ENCODE measurements around the gene ARHGAP29.

ARHGAP29 gene, protein sequence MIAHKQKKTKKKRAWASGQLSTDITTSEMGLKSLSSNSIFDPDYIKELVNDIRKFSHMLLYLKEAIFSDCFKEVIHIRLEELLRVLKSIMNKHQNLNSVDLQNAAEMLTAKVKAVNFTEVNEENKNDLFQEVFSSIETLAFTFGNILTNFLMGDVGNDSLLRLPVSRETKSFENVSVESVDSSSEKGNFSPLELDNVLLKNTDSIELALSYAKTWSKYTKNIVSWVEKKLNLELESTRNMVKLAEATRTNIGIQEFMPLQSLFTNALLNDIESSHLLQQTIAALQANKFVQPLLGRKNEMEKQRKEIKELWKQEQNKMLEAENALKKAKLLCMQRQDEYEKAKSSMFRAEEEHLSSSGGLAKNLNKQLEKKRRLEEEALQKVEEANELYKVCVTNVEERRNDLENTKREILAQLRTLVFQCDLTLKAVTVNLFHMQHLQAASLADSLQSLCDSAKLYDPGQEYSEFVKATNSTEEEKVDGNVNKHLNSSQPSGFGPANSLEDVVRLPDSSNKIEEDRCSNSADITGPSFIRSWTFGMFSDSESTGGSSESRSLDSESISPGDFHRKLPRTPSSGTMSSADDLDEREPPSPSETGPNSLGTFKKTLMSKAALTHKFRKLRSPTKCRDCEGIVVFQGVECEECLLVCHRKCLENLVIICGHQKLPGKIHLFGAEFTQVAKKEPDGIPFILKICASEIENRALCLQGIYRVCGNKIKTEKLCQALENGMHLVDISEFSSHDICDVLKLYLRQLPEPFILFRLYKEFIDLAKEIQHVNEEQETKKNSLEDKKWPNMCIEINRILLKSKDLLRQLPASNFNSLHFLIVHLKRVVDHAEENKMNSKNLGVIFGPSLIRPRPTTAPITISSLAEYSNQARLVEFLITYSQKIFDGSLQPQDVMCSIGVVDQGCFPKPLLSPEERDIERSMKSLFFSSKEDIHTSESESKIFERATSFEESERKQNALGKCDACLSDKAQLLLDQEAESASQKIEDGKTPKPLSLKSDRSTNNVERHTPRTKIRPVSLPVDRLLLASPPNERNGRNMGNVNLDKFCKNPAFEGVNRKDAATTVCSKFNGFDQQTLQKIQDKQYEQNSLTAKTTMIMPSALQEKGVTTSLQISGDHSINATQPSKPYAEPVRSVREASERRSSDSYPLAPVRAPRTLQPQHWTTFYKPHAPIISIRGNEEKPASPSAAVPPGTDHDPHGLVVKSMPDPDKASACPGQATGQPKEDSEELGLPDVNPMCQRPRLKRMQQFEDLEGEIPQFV

DNA sequence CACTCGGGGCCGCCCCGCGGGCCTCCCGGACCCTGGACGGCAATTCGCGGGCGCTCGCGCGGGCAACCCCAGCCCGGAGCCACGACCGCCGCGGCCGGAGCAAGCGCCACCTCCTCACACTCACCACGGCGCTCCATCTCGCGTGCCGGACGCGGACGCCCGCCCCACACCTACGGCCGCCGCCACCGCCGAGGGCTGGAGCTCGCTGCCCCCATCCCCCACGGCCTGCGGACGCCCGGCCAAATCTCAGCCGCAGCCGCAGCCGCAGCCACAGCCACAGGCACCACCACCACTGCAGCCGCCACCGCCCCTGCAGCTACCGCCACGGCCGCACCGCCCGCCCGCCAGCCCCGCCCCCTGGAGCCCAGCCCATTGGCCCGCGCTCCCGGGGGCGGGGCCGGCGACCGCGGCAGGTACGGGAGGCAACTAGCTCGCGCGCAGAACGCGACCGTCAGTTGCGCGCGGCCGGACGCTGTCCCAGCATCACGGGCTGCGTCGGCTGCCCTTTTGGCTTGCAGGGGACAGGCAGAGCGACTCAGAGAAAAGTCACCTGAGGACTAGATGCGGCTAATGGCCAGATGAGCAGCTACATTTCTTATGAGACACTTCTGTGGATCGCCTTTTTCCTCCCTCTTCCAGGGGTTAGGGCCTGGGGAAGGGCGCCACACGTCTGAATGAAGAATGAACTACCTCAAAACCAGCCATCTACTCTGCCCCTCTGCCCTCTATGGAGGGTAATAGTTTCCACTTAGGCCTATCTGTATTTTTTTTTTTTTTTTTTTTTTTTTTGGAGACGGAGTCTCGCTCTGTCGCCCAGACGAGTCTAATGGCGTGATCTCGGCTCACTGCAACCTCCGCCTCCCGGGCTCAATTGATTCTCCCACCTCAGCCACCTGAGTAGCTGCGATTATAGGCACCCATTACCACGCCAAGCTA lies at the start of gene ARHGAP29:
Gene ARHGAP29, minus strand, starts transcription at position 294 of the 936 bp plus-strand sequence. CDS start 5,973 bp downstream, outside the sequence.
- Histone ChIP-seq H3K27ac (ENCODE audit: low read depth, low read length) (no peak within 1 kb of the TSS), H3K9ac (ENCODE audit: low read depth, low read length) (peak within 1 kb of the TSS; percentile 71)

DNA sequence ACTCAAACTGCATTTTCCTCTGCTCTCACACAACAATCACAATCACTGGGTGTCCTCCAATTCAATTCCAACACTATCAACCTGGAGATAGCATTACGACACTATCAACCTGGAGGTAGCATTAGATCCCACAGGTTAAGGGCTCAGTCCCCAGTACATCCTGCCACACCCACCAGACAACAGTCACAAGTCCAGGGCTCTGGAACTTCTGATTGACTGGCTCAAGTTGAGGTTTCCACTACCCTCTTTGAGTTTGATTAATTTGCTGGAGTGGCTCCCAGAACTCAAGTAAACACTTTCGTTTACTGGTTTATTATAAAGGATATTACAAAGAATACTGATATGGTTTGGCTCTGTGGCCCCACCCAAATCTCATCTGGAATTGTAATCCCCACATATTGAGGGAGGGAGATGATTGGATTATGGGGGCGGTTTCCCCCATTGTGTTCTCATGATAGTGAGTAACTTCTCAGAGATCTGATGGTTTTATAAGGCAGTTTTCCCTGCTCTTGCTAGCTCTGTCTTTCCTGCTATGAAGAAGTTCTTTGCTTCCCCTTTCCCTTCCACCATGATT lies 49.6 kb upstream of the ARHGAP29 start:
- Histone ChIP-seq H3K27ac (ENCODE audit: low read depth, low read length) (no peak overlapping the region), H3K27me3 (ENCODE audit: control insufficient read depth, insufficient read depth, low read length) (no peaks in the 10 kb centered on the region), H3K4me1 (ENCODE audit: control insufficient read depth, insufficient read depth, low read length) (no peaks in the 10 kb centered on the region), H3K4me3 (ENCODE audit: low read depth, low read length) (no peak overlapping the region), H3K9me3 (ENCODE audit: control insufficient read depth, insufficient read depth, low read length) (no peaks in the 10 kb centered on the region), H3K9ac (ENCODE audit: low read depth, low read length) (no peak overlapping the region), H3K36me3 (ENCODE audit: control insufficient read depth, insufficient read depth, low read length) (no peaks in the 10 kb centered on the region)

More for the DNA sequence above, at the start of gene ARHGAP29:
- Histone ChIP-seq H3K4me3 (ENCODE audit: low read depth, low read length) (peak within 1 kb of the TSS; percentile 93), H3K36me3 (ENCODE audit: control insufficient read depth, insufficient read depth, low read length) (no peaks in the 10 kb centered on the region), H3K27me3 (ENCODE audit: control insufficient read depth, insufficient read depth, low read length) (peaks cover 57% of the 10 kb centered on the region), H3K4me1 (ENCODE audit: control insufficient read depth, insufficient read depth, low read length) (peaks cover 24% of the 10 kb centered on the region), H3K9me3 (ENCODE audit: control insufficient read depth, insufficient read depth, low read length) (no peaks in the 10 kb centered on the region)

DNA sequence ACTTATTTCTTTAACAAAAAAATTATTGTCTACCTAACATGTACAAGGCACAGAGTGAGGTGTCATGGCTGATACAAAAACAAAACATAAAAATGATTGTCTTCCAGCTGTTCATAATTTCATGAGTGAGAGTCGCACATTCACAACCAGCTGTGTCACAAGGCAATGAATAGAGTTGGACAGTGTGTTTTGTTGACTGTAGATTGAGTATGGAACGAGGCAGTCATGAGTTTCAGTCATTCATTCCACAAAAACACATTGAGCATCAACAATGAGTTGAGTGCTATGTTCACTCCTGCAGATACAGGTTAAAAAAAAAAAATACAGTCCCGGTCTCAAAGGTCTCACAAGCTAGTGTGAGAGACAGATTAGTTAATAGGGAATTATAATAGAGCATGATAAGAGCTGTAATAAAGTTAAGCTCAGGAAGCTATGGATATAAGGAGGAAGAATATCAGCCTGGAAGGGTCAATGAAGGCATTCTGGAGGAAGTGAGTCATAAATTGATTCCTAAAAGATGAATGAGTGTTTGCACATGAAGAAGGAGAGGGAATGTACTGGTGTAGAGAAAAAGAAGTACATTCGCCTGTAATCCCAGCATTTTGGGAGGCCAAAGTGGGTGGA lies 47.8 kb upstream of the ARHGAP29 start:
- Histone ChIP-seq H3K9me3 (ENCODE audit: control insufficient read depth, insufficient read depth, low read length) (no peaks in the 10 kb centered on the region), H3K27me3 (ENCODE audit: control insufficient read depth, insufficient read depth, low read length) (no peaks in the 10 kb centered on the region), H3K27ac (ENCODE audit: low read depth, low read length) (no peak overlapping the region), H3K4me1 (ENCODE audit: control insufficient read depth, insufficient read depth, low read length) (no peaks in the 10 kb centered on the region), H3K36me3 (ENCODE audit: control insufficient read depth, insufficient read depth, low read length) (no peaks in the 10 kb centered on the region), H3K4me3 (ENCODE audit: low read depth, low read length) (no peak overlapping the region), H3K9ac (ENCODE audit: low read depth, low read length) (no peak overlapping the region)

DNA sequence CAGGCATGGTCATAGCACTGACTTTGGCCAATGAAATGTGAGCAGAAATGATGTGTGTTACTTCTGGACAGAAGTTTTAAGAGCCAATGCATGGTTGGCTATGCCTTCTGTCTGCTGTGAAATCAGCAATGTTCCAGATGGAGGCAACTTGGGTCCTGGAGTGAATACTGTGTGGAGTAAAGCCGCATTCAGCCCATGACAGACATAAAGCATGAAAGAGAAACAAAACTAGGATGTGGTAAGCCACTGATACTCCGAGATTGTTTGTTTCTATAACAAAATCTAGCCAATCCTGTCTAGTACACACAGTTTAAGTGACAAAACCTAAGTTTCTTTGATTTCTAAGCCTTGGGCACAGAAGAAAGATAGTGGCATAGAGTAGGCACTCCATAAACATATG lies 47.1 kb upstream of the ARHGAP29 start:
- no peaks in the 10 kb centered on the region for H3K9me3 ChIP-seq (ENCODE audit: control insufficient read depth, insufficient read depth, low read length)
- H3K36me3 ChIP-seq (ENCODE audit: control insufficient read depth, insufficient read depth, low read length), result no peaks in the 10 kb centered on the region
- no peak overlapping the region for H3K27ac ChIP-seq (ENCODE audit: low read depth, low read length)
- H3K27me3 ChIP-seq (ENCODE audit: control insufficient read depth, insufficient read depth, low read length), result no peaks in the 10 kb centered on the region
- no peak overlapping the region for H3K4me3 ChIP-seq (ENCODE audit: low read depth, low read length)
- H3K9ac ChIP-seq (ENCODE audit: low read depth, low read length), result no peak overlapping the region
- H3K4me1 ChIP-seq (ENCODE audit: control insufficient read depth, insufficient read depth, low read length), result no peaks in the 10 kb centered on the region

DNA sequence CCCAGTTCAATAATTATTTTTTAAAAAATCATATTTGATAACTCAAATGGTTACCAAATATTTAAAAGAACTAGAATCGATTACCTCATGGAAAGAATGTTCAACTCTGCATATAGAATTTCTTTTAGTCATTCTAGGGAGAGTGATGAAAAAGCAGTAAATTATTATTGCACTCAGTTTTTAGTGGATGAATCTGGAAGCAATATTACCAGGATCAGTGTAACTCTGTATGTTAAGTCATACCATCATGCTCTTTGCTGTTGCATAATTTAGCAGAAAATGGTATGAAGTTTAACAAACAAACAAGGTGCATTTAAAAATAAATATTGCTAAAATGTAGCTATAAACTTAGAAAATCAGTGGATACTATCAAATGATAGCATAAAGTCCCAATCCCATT lies 46.1 kb upstream of the ARHGAP29 start:
- no peak overlapping the region for H3K27ac ChIP-seq (ENCODE audit: low read depth, low read length)
- H3K4me3 ChIP-seq (ENCODE audit: low read depth, low read length), result no peak overlapping the region
- H3K9ac ChIP-seq (ENCODE audit: low read depth, low read length), result no peak overlapping the region
- no peaks in the 10 kb centered on the region for H3K4me1 ChIP-seq (ENCODE audit: control insufficient read depth, insufficient read depth, low read length)
- no peaks in the 10 kb centered on the region for H3K36me3 ChIP-seq (ENCODE audit: control insufficient read depth, insufficient read depth, low read length)
- no peaks in the 10 kb centered on the region for H3K9me3 ChIP-seq (ENCODE audit: control insufficient read depth, insufficient read depth, low read length)
- H3K27me3 ChIP-seq (ENCODE audit: control insufficient read depth, insufficient read depth, low read length), result no peaks in the 10 kb centered on the region

DNA sequence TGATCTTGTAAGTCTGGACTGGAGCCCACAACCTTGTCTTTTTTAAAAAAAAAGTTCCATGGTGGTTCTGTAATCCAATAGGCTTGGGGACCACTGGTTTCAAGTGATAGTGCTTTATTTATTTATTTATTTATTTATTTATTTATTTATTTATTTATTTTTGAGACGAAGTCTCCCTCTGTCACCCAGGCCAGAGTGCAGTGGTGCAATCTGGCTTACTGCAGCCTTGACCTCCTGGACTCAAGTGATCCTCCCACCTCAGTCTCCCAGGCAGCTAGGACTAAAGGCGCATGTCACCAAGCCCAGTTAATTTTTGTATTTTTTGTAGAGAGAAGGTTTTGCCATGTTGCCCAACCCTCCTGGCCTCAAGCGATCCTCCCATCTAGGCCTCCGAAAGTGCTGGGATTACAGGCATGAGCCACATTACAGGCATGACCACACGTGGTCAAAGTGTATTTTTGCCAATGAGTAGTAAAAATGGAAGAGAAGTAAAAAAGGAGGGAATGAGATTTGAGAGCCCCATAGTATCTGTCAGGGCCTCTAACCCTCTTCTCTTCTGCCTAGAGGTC lies 44.8 kb upstream of the ARHGAP29 start:
- Histone ChIP-seq H3K4me3 (ENCODE audit: low read depth, low read length) (no peak overlapping the region), H3K4me1 (ENCODE audit: control insufficient read depth, insufficient read depth, low read length) (no peaks in the 10 kb centered on the region), H3K36me3 (ENCODE audit: control insufficient read depth, insufficient read depth, low read length) (no peaks in the 10 kb centered on the region), H3K9me3 (ENCODE audit: control insufficient read depth, insufficient read depth, low read length) (no peaks in the 10 kb centered on the region), H3K27ac (ENCODE audit: low read depth, low read length) (no peak overlapping the region), H3K27me3 (ENCODE audit: control insufficient read depth, insufficient read depth, low read length) (no peaks in the 10 kb centered on the region), H3K9ac (ENCODE audit: low read depth, low read length) (no peak overlapping the region)

DNA sequence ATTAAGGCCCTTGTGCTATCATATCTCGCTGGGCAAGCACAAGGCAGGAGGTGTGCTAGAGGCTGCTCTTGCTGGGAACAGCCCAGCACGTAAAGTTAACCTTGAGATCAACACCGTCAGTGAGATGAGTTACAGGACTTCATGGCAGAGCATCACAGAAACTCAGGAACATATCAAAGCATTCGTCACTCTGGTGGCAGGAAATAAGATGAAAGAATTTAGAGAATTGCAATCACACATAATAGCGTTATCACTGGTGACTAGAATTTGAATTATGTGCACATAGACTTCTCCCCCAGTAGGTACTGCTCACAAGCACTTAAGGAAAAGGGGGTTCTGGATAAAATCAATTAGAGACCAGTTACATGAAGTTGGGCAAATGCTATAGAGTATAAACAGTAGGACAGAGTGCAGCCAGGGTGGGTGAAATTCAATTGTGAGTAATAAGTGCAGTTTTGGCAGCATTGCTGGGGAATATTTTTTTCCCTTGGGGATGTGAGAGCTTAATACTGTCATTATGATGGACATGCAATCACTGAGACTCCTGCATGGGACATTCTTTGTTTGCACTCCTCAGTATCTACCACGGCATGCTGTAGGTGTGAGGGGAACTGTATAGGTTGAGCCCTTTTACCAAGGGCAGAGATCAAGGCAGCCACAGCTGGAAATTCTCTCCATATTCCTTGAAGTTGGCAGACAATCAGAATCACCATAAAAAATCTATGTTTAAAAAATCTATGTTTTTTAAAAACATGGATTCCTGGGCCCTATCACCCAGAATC lies 44.2 kb upstream of the ARHGAP29 start:
- H3K4me3 ChIP-seq (ENCODE audit: low read depth, low read length), result no peak overlapping the region
- H3K4me1 ChIP-seq (ENCODE audit: control insufficient read depth, insufficient read depth, low read length), result no peaks in the 10 kb centered on the region

DNA sequence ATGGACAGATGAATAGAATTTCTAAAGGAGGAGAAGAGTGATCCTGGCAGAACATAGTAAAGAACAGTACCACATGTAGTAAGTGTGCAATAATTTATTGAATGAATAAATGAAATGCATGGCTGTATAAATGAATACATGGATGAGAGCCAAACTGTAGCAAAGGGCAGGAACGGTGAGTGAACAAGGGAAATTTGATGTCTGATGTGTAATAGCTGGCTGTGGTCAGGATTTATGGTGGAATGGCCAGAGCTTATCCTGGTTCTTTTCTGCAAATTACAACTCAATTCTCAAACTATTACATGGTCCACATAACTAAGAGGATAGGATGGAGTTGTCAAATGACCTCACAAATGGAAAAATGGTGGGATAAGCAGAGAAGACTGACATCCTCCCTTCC lies 43.2 kb upstream of the ARHGAP29 start:
- H3K27ac ChIP-seq (ENCODE audit: low read depth, low read length), result no peak overlapping the region
- H3K4me3 ChIP-seq (ENCODE audit: low read depth, low read length), result no peak overlapping the region
- no peaks in the 10 kb centered on the region for H3K27me3 ChIP-seq (ENCODE audit: control insufficient read depth, insufficient read depth, low read length)
- H3K36me3 ChIP-seq (ENCODE audit: control insufficient read depth, insufficient read depth, low read length), result no peaks in the 10 kb centered on the region
- no peaks in the 10 kb centered on the region for H3K9me3 ChIP-seq (ENCODE audit: control insufficient read depth, insufficient read depth, low read length)
- H3K4me1 ChIP-seq (ENCODE audit: control insufficient read depth, insufficient read depth, low read length), result no peaks in the 10 kb centered on the region
- no peak overlapping the region for H3K9ac ChIP-seq (ENCODE audit: low read depth, low read length)

More for the DNA sequence above, 44.2 kb upstream of the ARHGAP29 start:
- Histone ChIP-seq H3K27me3 (ENCODE audit: control insufficient read depth, insufficient read depth, low read length) (no peaks in the 10 kb centered on the region), H3K9ac (ENCODE audit: low read depth, low read length) (no peak overlapping the region), H3K9me3 (ENCODE audit: control insufficient read depth, insufficient read depth, low read length) (no peaks in the 10 kb centered on the region), H3K36me3 (ENCODE audit: control insufficient read depth, insufficient read depth, low read length) (no peaks in the 10 kb centered on the region), H3K27ac (ENCODE audit: low read depth, low read length) (no peak overlapping the region)

DNA sequence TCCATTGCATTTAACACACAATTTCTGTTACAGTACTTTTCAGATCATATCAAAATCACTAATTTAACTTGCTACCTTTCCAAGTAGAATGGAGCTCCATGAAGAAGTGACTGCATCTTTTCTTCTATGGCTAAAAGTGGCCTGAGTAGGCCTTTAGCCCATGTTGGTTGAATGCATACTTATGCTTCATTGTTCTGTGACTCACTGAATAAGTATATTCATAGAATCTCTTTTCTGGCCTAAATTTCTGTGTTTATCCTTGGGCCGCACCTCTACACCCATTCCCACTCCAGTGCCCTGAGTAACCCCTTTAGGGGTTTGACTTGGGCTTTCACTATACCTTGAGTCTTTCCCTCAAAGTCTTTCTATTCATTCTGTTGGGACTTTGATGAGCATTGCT lies 42.1 kb upstream of the ARHGAP29 start:
- Histone ChIP-seq H3K4me1 (ENCODE audit: control insufficient read depth, insufficient read depth, low read length) (no peaks in the 10 kb centered on the region), H3K9ac (ENCODE audit: low read depth, low read length) (no peak overlapping the region), H3K4me3 (ENCODE audit: low read depth, low read length) (no peak overlapping the region), H3K36me3 (ENCODE audit: control insufficient read depth, insufficient read depth, low read length) (no peaks in the 10 kb centered on the region), H3K27ac (ENCODE audit: low read depth, low read length) (no peak overlapping the region), H3K27me3 (ENCODE audit: control insufficient read depth, insufficient read depth, low read length) (no peaks in the 10 kb centered on the region), H3K9me3 (ENCODE audit: control insufficient read depth, insufficient read depth, low read length) (no peaks in the 10 kb centered on the region)
